ENCODE data around the gene IRX4. TPM values are rescaled to one million over a fixed set of nuclear protein-coding genes. Genes with fewer than 3 reads are reported as not detected.

Gene IRX4
- total RNA-seq, 2 donors from 2014 or later = 0.22 TPM; not detected in 1

GRCh38 chr5:1865948-1866347, 16.8 kb downstream of the IRX4 start:
- Mint-ChIP-seq H3K36me3 (ENCODE audit: low read depth) (no peaks in the 10 kb centered on the region), H3K4me1 (peaks cover 3% of the 10 kb centered on the region), H3K27me3 (ENCODE audit: insufficient read depth) (peaks cover 42% of the 10 kb centered on the region), H3K9me3 (no peaks in the 10 kb centered on the region), H3K27ac (no peak overlapping the region), H3K4me3 (no peak overlapping the region)
- Histone ChIP-seq H3K9ac (ENCODE audit: extremely low read depth, low read length, poor library complexity, severe bottlenecking) (no peak overlapping the region), H3K4me1 (ENCODE audit: control insufficient read depth, insufficient read depth, low read length) (peaks cover 16% of the 10 kb centered on the region), H3K4me3 (ENCODE audit: low read length) (no peak overlapping the region), H3K27ac (ENCODE audit: low read depth, low read length) (no peak overlapping the region), H3K36me3 (ENCODE audit: control insufficient read depth, insufficient read depth, low read length) (no peaks in the 10 kb centered on the region), H3K27me3 (ENCODE audit: control insufficient read depth, insufficient read depth, low read length, poor library complexity, severe bottlenecking) (peaks cover under 1% of the 10 kb centered on the region), H3K9me3 (ENCODE audit: control insufficient read depth, low read length) (no peaks in the 10 kb centered on the region)
- WGBS, 2 experiments (ENCODE audit: insufficient coverage in 1 of 2, insufficient read length in 1 of 2) = 86 to 88% methylated on average over 6 to 14 of the region's 14 CpGs
- no peak for DNase-seq
- TF ChIP-seq CTCF (conservative IDR thresholded peaks at IDR 0.05) = no peak

GRCh38 chr5:1865486-1865885, 17.2 kb downstream of the IRX4 start:
- Mint-ChIP-seq H3K4me1 (peaks cover 3% of the 10 kb centered on the region), H3K4me3 (no peak overlapping the region), H3K27me3 (ENCODE audit: insufficient read depth) (peaks cover 43% of the 10 kb centered on the region), H3K27ac (no peak overlapping the region), H3K9me3 (no peaks in the 10 kb centered on the region), H3K36me3 (ENCODE audit: low read depth) (no peaks in the 10 kb centered on the region)
- Histone ChIP-seq H3K27ac (ENCODE audit: low read depth, low read length) (no peak overlapping the region), H3K4me3 (ENCODE audit: low read length) (no peak overlapping the region), H3K36me3 (ENCODE audit: control insufficient read depth, insufficient read depth, low read length) (no peaks in the 10 kb centered on the region), H3K4me1 (ENCODE audit: control insufficient read depth, insufficient read depth, low read length) (peaks cover 16% of the 10 kb centered on the region), H3K9ac (ENCODE audit: extremely low read depth, low read length, poor library complexity, severe bottlenecking) (no peak overlapping the region), H3K9me3 (ENCODE audit: control insufficient read depth, low read length) (no peaks in the 10 kb centered on the region), H3K27me3 (ENCODE audit: control insufficient read depth, insufficient read depth, low read length, poor library complexity, severe bottlenecking) (no peaks in the 10 kb centered on the region)
- no peak for TF ChIP-seq CTCF (conservative IDR thresholded peaks at IDR 0.05)
- no peak for DNase-seq
- 90% methylated on average over 2 to 13 of the region's 14 CpGs for WGBS, 2 experiments (ENCODE audit: insufficient coverage in 1 of 2, insufficient read length in 1 of 2)

GRCh38 chr5:1864896-1865440, 17.8 kb downstream of the IRX4 start:
- Mint-ChIP-seq H3K36me3 (ENCODE audit: low read depth) (no peaks in the 10 kb centered on the region), H3K4me3 (no peak overlapping the region), H3K27me3 (ENCODE audit: insufficient read depth) (peaks cover 43% of the 10 kb centered on the region), H3K4me1 (peaks cover 3% of the 10 kb centered on the region), H3K27ac (no peak overlapping the region), H3K9me3 (no peaks in the 10 kb centered on the region)
- no peak overlapping the region for H3K27ac ChIP-seq (ENCODE audit: low read depth, low read length)
- H3K4me1 ChIP-seq (ENCODE audit: control insufficient read depth, insufficient read depth, low read length) = peaks cover 16% of the 10 kb centered on the region
- no peaks in the 10 kb centered on the region for H3K9me3 ChIP-seq (ENCODE audit: control insufficient read depth, low read length)
- H3K27me3 ChIP-seq (ENCODE audit: control insufficient read depth, insufficient read depth, low read length, poor library complexity, severe bottlenecking) = no peaks in the 10 kb centered on the region
- no peaks in the 10 kb centered on the region for H3K36me3 ChIP-seq (ENCODE audit: control insufficient read depth, insufficient read depth, low read length)
- H3K4me3 ChIP-seq (ENCODE audit: low read length) = no peak overlapping the region
- DNase-seq = no peak
- 94 to 96% methylated on average over 13 to 16 of the region's 16 CpGs for WGBS, 2 experiments (ENCODE audit: insufficient coverage in 1 of 2, insufficient read length in 1 of 2)
- TF ChIP-seq CTCF (conservative IDR thresholded peaks at IDR 0.05) = no peak
- H3K9ac ChIP-seq (ENCODE audit: extremely low read depth, low read length, poor library complexity, severe bottlenecking) = no peak overlapping the region

Measured in endodermal cell (in vitro differentiated cells).